Measurements from ENCODE around the gene WDR88.

- TF ChIP-seq HNF4A (conservative IDR thresholded peaks at IDR 0.05) (peak in 1 of 2 donors; percentile 30), CTCF (IDR thresholded peaks at IDR 0.05; ENCODE audit: low read depth, low read length, missing input control) (no peak), JUND (IDR thresholded peaks at IDR 0.05) (no peak), SP1 (IDR thresholded peaks at IDR 0.05) (no peak), TAF1 (conservative IDR thresholded peaks at IDR 0.05) (no peak), ZBTB33 (IDR thresholded peaks at IDR 0.05) (no peak), RAD21 (IDR thresholded peaks at IDR 0.05) (no peak), MAX (IDR thresholded peaks at IDR 0.05) (no peak), YY1 (IDR thresholded peaks at IDR 0.05) (no peak), GABPA (IDR thresholded peaks at IDR 0.05 in 1 of 2, conservative IDR thresholded peaks at IDR 0.05 in 1 of 2) (no peak), REST (IDR thresholded peaks at IDR 0.05) (no peak)
These were observed 80.7 kb downstream of the WDR88 start for GRCh38 chr19:33212436-33213172.
